Hepatocyte (in vitro differentiated cells): Measurements from ENCODE around the gene VGLL4. TPM values are rescaled to one million over a fixed set of nuclear protein-coding genes. Genes with fewer than 3 reads are reported as not detected.

Experiments
- DNase-seq: peaks from one replicate; pipeline ENCODE4 v3.0.0-alpha.2; 2016; ENCODE audit warnings: low spot score
- H2AFZ ChIP-seq: fragments of 200-600 bp; sonication (generic); 2 replicates; pipeline ENCODE4 v1.6.0; 2016; ENCODE audit warnings: antibody characterized with exemption, mild to moderate bottlenecking
- H3K27ac ChIP-seq: fragments of 200-600 bp; sonication (generic); 2 replicates; pipeline ENCODE4 v1.5.1; 2016; ENCODE audit warnings: mild to moderate bottlenecking
- H3K27me3 ChIP-seq: fragments of 200-600 bp; sonication (generic); 2 replicates; pipeline ENCODE4 v1.6.1; 2016
- H3K36me3 ChIP-seq: fragments of 200-600 bp; sonication (generic); replicated peaks from 2 replicates; pipeline ENCODE4 v1.5.1; 2016; ENCODE audit warnings: low read depth; ENCODE audit not compliant: insufficient read depth
- H3K4me1 ChIP-seq: fragments of 200-600 bp; sonication (generic); 2 replicates; pipeline ENCODE4 v1.5.1; 2016; ENCODE audit warnings: mild to moderate bottlenecking, moderate library complexity; ENCODE audit not compliant: insufficient read depth
- H3K4me2 ChIP-seq: fragments of 200-600 bp; sonication (generic); 2 replicates; pipeline ENCODE4 v1.6.0; 2016
- H3K4me3 ChIP-seq: fragments of 200-600 bp; sonication (generic); 2 replicates; pipeline ENCODE4 v1.5.1; 2016; ENCODE audit warnings: mild to moderate bottlenecking
- H3K79me2 ChIP-seq: fragments of 200-600 bp; sonication (generic); 2 replicates; pipeline ENCODE4 v1.6.0; 2017; ENCODE audit warnings: mild to moderate bottlenecking
- H3K9me2 ChIP-seq: fragments of 200-600 bp; sonication (generic); replicated peaks from 2 replicates; pipeline ENCODE4 v1.6.0; 2017; ENCODE audit warnings: mild to moderate bottlenecking; ENCODE audit not compliant: insufficient read depth
- H3K9me3 ChIP-seq: fragments of 200-600 bp; sonication (generic); 2 replicates; pipeline ENCODE4 v1.5.1; 2016; ENCODE audit warnings: low read depth, mild to moderate bottlenecking
- H4K20me1 ChIP-seq: fragments of 200-600 bp; sonication (generic); 2 replicates; pipeline ENCODE4 v1.6.0; 2016; ENCODE audit warnings: mild to moderate bottlenecking; ENCODE audit not compliant: insufficient read depth, poor library complexity, severe bottlenecking
- EZH2 ChIP-seq: fragments of 200-600 bp; sonication (generic); IDR thresholded peaks from 2 replicates; pipeline ENCODE4 v1.6.1; 2016; ENCODE audit warnings: antibody characterized with exemption, mild to moderate bottlenecking, borderline replicate concordance
- EZH2phosphoT487 ChIP-seq: fragments of 200-600 bp; sonication (generic); IDR thresholded peaks from one replicate; pipeline ENCODE4 v1.6.1; 2018; ENCODE audit warnings: antibody characterized with exemption, mild to moderate bottlenecking, low read depth, moderate library complexity; ENCODE audit not compliant: unreplicated experiment, severe bottlenecking
- WGBS: methylation state at CpG from one replicate; pipeline ENCODE4 v1.1.6; 2016; ENCODE audit warnings: low lambda C conversion rate; ENCODE audit errors: missing lambda C conversion rate; 5-methylcytosine and 5-hydroxymethylcytosine counted together
- polyA plus RNA-seq: library from polyadenylated mRNA; unstranded; fragments of >200 nt; fragmentation: Nextera tagmentation; extraction: Ambion mirVana; gene quantifications from 2 replicates; pipeline ENCODE4 v1.2.1, GENCODE V29; 2016
- total RNA-seq: library from RNA; depleted of rRNA; stranded (reverse); fragments of >200 nt; gene quantifications from 2 replicates; pipeline ENCODE4 v1.2.3, GENCODE V29; 2014
- TF ChIP-seq, protein P1 (sequence below): fragments of 200-600 bp; sonication (generic); IDR thresholded peaks from 2 replicates; pipeline ENCODE4 v1.5.1; 2016; ENCODE audit warnings: antibody characterized with exemption, mild to moderate bottlenecking; ENCODE audit not compliant: poor library complexity

The VGLL4 gene
- total and polyA plus RNA-seq, 2 experiments from 2014 or later, result 57.9 to 109 TPM

DNA sequence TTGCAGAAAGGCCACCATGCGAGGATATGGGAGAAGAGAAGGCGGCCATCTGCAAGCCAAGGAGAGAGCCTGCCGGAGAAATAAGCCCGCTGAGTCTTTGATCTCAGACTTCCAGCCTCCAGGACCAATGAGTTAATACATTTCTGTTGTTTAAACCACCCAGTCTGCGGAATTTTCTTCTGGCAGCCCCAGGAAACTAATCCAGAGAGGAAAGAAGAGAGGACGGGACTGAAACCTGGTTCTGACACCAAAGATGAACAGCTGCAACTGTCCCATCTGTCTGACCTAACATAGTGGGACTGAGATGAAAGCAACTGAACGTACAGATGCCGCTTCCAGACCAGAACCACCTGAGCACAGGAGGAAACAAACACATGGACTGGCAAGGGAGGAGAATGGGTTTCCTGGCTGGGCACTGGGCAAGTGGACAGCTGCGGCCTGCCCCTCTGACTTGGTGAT, 32.3 kb downstream of the VGLL4 start:
- peaks cover 99% of the 10 kb centered on the region for H3K79me2 ChIP-seq
- no peaks in the 10 kb centered on the region for H3K9me3 ChIP-seq
- H3K4me2 ChIP-seq, result peak overlapping the region; percentile 66
- TF ChIP-seq EZH2phosphoT487 (no peak), EZH2 (no peak)
- TF ChIP-seq, protein P1, sequence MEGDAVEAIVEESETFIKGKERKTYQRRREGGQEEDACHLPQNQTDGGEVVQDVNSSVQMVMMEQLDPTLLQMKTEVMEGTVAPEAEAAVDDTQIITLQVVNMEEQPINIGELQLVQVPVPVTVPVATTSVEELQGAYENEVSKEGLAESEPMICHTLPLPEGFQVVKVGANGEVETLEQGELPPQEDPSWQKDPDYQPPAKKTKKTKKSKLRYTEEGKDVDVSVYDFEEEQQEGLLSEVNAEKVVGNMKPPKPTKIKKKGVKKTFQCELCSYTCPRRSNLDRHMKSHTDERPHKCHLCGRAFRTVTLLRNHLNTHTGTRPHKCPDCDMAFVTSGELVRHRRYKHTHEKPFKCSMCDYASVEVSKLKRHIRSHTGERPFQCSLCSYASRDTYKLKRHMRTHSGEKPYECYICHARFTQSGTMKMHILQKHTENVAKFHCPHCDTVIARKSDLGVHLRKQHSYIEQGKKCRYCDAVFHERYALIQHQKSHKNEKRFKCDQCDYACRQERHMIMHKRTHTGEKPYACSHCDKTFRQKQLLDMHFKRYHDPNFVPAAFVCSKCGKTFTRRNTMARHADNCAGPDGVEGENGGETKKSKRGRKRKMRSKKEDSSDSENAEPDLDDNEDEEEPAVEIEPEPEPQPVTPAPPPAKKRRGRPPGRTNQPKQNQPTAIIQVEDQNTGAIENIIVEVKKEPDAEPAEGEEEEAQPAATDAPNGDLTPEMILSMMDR, result no peak
- peaks cover 72% of the 10 kb centered on the region for H3K4me1 ChIP-seq
- no peak overlapping the region for H3K4me3 ChIP-seq
- H2AFZ ChIP-seq, result no peak overlapping the region
- 67% methylated on average over 9 of the region's 9 CpGs for WGBS
- no peaks in the 10 kb centered on the region for H3K27me3 ChIP-seq
- no peaks in the 10 kb centered on the region for H3K9me2 ChIP-seq
- H4K20me1 ChIP-seq, result peaks cover 90% of the 10 kb centered on the region
- H3K36me3 ChIP-seq, result no peaks in the 10 kb centered on the region
- peak overlapping the region; percentile 79 for H3K27ac ChIP-seq
- no peak for DNase-seq

DNA sequence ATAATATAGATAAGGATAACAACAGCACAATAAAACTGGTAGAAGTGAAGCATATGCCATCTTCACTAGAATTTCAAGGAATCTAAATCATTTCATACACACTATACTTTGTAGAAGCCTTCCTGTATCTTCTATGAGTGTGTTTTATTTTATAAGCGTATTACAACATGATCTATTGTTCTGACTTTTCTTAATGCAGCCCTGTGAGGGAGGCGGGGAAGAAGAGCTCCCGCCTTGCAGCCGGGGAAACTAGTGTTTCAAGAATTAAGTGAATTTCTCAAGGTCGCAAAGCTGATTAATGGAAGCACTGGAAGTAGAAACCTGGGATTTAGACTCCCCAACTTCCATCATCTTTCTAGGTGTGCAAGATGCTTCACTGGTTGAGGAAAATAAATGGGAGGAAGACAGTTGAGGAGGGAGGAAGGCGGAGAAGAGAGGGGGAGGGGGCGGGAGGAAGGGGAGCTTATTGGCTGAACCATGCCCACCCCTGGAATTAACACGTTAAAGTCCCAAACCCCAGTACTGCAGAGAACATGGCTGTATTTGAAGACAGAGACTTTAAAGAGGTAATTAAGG, 32.9 kb downstream of the VGLL4 start:
- Histone ChIP-seq H3K36me3 (no peaks in the 10 kb centered on the region), H3K27me3 (no peaks in the 10 kb centered on the region), H3K4me3 (no peak overlapping the region), H3K79me2 (peaks cover 99% of the 10 kb centered on the region), H3K9me2 (no peaks in the 10 kb centered on the region), H3K4me1 (peaks cover 67% of the 10 kb centered on the region), H3K27ac (peak overlapping the region; percentile 79), H4K20me1 (peaks cover 86% of the 10 kb centered on the region), H3K9me3 (no peaks in the 10 kb centered on the region), H3K4me2 (peak overlapping the region; percentile 66), H2AFZ (no peak overlapping the region)
- no peak for DNase-seq
- 33% methylated on average over 7 of the region's 8 CpGs for WGBS
- no peak for TF ChIP-seq EZH2phosphoT487
- TF ChIP-seq, protein P1, result no peak

DNA sequence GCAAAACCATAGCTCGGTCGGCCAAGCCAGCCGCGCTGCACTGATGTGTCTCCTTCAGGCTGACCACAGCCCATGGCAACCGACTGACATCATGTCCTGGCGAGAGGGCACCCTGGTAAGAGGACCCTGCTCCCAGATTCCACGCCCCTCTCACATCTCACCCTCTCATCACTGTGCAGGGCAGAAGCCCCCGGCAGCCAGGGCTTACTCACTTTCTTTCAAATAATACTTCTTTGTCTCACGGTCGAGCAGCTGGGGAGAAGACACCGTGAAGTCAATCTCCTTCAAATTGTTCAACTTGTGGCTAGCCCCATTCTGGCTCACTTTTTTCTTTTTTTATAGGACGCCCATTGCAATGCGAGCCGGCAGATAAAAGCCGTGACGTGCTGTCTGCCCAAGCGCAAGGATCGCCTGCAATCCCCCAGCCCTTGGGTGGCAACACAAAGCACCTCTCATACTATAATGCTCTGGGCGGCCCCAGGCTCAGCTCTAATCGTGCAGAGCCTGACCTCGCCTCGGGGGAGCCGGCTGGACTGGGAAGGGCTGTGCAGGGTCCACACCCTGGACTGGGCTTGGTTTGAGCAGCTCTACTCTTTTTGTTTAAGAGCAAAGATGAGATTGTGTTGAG, 33.6 kb downstream of the VGLL4 start:
- H3K27ac ChIP-seq, result peak overlapping the region; percentile 79

More for the DNA sequence above, 33.6 kb downstream of the VGLL4 start:
- H3K9me2 ChIP-seq, result no peaks in the 10 kb centered on the region
- peak; percentile 72 for DNase-seq
- H3K36me3 ChIP-seq, result no peaks in the 10 kb centered on the region
- no peak for TF ChIP-seq EZH2phosphoT487
- TF ChIP-seq, protein P1, result no peak
- no peak for TF ChIP-seq EZH2
- no peak overlapping the region for H3K4me3 ChIP-seq
- H3K4me2 ChIP-seq, result peak overlapping the region; percentile 66
- H3K4me1 ChIP-seq, result peaks cover 64% of the 10 kb centered on the region
- no peaks in the 10 kb centered on the region for H3K9me3 ChIP-seq
- no peaks in the 10 kb centered on the region for H3K27me3 ChIP-seq
- WGBS, result 28% methylated on average over 23 of the region's 23 CpGs
- no peak overlapping the region for H2AFZ ChIP-seq
- H4K20me1 ChIP-seq, result peaks cover 86% of the 10 kb centered on the region
- H3K79me2 ChIP-seq, result peaks cover 99% of the 10 kb centered on the region
